K562 (cell line): ENCODE measurements around the gene RO60. TPM values are rescaled to one million over a fixed set of nuclear protein-coding genes. Genes with fewer than 3 reads are reported as not detected.
A peak's percentile ranks its signal among the peaks of the same experiment; 100 is the strongest.

Experiments
- CBX8 ChIP-seq: fragments of 200-600 bp; sonication (generic); IDR thresholded peaks from 2 replicates; pipeline ENCODE4 v1.6.1; 2012; ENCODE audit warnings: borderline replicate concordance, mixed run types, low read depth, mild to moderate bottlenecking, moderate library complexity, mixed read lengths, low read length, control low read depth, inconsistent platforms; ENCODE audit not compliant: poor library complexity, severe bottlenecking; ENCODE audit errors: extremely low read depth
- CHD2 ChIP-seq: IDR thresholded peaks from 2 replicates; pipeline ENCODE4 v1.6.1; 2011; ENCODE audit warnings: low read depth, low read length
- FOXM1 ChIP-seq, 2 experiments: fragments of 450-650 bp in 1 of 2; sonication (generic) in 1 of 2; formaldehyde crosslinking in 1 of 2; IDR thresholded peaks; 2 replicates each; pipeline versions ENCODE4 v1.6.1 to v1.9.0; 2017 to 2022; ENCODE audit warnings: low read depth in 2 of 2, mild to moderate bottlenecking in 2 of 2, missing genetic modification reagents in 1 of 2, moderate library complexity in 1 of 2
- NR3C1 ChIP-seq: sonication (generic); formaldehyde crosslinking; IDR thresholded peaks from 2 replicates; pipeline ENCODE4 v1.8.1; 2022; ENCODE audit warnings: missing genetic modification reagents
- PHF21A ChIP-seq: fragments of 450-650 bp; IDR thresholded peaks from 2 replicates; pipeline ENCODE4 v1.6.1; 2017; ENCODE audit warnings: low read depth, borderline replicate concordance
- POLR3A ChIP-seq: IDR thresholded peaks from 2 replicates; pipeline ENCODE4 v1.6.1; 2011; ENCODE audit warnings: borderline replicate concordance, mild to moderate bottlenecking, moderate library complexity; ENCODE audit not compliant: insufficient read length, insufficient read depth; ENCODE audit errors: extremely low read depth
- RBM17 ChIP-seq: fragments of 200-400 bp; formaldehyde crosslinking; IDR thresholded peaks from 2 replicates; pipeline ENCODE4 v1.6.1; 2017; ENCODE audit warnings: low read depth, mild to moderate bottlenecking, low read length, borderline replicate concordance
- ZFX ChIP-seq: sonication (generic); formaldehyde crosslinking; IDR thresholded peaks from 2 replicates; pipeline ENCODE4 v1.8.0; 2022; ENCODE audit warnings: mild to moderate bottlenecking, missing genetic modification reagents, moderate library complexity
- ZNF253 ChIP-seq: fragments of 250-450 bp; sonication (Bioruptor Pico); conservative IDR thresholded peaks from 2 replicates; pipeline ENCODE4 v1.6.1; 2021; ENCODE audit warnings: mild to moderate bottlenecking
- ZNF263 ChIP-seq: sonication (generic); formaldehyde crosslinking; IDR thresholded peaks from 2 replicates; pipeline ENCODE4 v1.8.0; 2022; ENCODE audit warnings: mild to moderate bottlenecking, missing genetic modification reagents, borderline replicate concordance
- polyA plus RNA-seq, 8 experiments: library from polyadenylated mRNA; depleted of rRNA in 4 of 8; stranded (reverse) in 5 of 8; unstranded in 3 of 8; fragments of >200 nt; fragmentation: Nextera tagmentation in 2 of 8; fragmentation: Illumina TruSeq in 1 of 8; extraction: Ambion mirVana in 2 of 8; extraction: Trizol in 1 of 8; gene quantifications; 2 replicates each; pipeline versions ENCODE4 v1.2.1 to v1.2.3, GENCODE V29; 2011 to 2014; ENCODE audit warnings: inconsistent platforms in 1 of 8, missing spikeins in 1 of 8
- total RNA-seq, 7 experiments: library from RNA; depleted of rRNA in 6 of 7; stranded (reverse); fragments of >200 nt in 6 of 7; fragmentation: Illumina TruSeq in 2 of 7; extraction: Trizol in 2 of 7; gene quantifications; 2 replicates each; pipeline versions ENCODE4 v1.2.1 to v1.2.3, GENCODE V29; 2011 to 2021; ENCODE audit warnings: low replicate concordance in 1 of 7
- TF ChIP-seq, protein P1 (sequence below), 2 experiments: fragments of 450-650 bp in 1 of 2; sonication (generic) in 1 of 2; formaldehyde crosslinking in 1 of 2; IDR thresholded peaks; 2 replicates each; pipeline versions ENCODE4 v1.7.1 to v1.9.0; 2016 to 2022; ENCODE audit warnings: inconsistent platforms in 1 of 2, mild to moderate bottlenecking in 1 of 2, missing genetic modification reagents in 1 of 2
- TF ChIP-seq, protein P2 (sequence below): fragments of 250-450 bp; sonication (Bioruptor Pico); IDR thresholded peaks from 2 replicates; pipeline ENCODE4 v1.8.0; 2021; ENCODE audit warnings: borderline replicate concordance, mild to moderate bottlenecking, moderate library complexity; ENCODE audit not compliant: poor library complexity, severe bottlenecking
- TF ChIP-seq, protein P3 (sequence below): sonication (generic); formaldehyde crosslinking; IDR thresholded peaks from 2 replicates; pipeline ENCODE4 v1.8.1; 2023; ENCODE audit warnings: mild to moderate bottlenecking, missing genetic modification reagents

Gene RO60
- total and polyA plus RNA-seq, 9 of the 15 experiments (the other 6 are each of a cell fraction or from before 2014, with no cell fraction given): 24.9 to 187 (median 101) TPM

DNA sequence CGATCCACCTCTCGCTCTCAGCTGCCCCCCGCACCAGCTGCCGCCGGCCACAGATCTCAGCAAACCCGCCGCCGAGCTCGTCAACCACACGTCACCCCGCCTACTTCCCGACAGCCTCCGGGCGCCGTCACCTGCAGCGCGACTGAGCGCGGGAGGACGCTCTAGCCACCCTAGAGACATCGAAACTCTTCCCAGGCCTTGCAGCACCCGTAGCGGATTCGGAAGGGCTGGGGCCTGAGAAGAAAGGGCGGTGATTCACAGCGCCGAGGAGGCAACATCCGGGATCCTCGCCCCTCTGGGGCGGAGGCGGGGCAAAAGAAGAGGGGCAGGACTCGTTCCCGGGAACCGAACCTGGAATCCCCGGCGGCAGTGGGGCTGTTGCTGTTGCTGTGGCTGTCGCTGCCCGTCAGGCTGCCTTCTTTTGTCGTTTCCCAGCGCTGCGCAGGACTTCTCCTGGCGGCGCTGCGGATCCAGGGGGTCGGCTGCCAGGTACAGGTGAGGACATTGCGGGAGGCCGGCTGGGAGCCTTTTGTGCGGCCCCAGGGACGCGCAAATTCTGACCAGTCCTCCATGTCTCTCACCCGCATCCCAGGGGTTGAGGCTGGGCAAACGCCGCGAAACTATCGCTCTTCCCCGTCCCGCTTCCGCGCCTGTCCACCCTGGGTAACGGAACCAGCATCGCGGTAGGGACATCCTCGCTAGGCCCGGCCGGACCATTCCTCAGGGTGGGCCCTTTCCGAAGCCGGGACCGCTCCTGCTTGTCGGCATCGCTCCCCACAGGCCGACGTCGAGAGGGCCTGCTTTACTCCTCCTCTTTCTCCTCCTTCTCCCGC lies at the start of gene RO60, which contains the start of gene UCHL5 (continued):
- TF ChIP-seq, protein P1, sequence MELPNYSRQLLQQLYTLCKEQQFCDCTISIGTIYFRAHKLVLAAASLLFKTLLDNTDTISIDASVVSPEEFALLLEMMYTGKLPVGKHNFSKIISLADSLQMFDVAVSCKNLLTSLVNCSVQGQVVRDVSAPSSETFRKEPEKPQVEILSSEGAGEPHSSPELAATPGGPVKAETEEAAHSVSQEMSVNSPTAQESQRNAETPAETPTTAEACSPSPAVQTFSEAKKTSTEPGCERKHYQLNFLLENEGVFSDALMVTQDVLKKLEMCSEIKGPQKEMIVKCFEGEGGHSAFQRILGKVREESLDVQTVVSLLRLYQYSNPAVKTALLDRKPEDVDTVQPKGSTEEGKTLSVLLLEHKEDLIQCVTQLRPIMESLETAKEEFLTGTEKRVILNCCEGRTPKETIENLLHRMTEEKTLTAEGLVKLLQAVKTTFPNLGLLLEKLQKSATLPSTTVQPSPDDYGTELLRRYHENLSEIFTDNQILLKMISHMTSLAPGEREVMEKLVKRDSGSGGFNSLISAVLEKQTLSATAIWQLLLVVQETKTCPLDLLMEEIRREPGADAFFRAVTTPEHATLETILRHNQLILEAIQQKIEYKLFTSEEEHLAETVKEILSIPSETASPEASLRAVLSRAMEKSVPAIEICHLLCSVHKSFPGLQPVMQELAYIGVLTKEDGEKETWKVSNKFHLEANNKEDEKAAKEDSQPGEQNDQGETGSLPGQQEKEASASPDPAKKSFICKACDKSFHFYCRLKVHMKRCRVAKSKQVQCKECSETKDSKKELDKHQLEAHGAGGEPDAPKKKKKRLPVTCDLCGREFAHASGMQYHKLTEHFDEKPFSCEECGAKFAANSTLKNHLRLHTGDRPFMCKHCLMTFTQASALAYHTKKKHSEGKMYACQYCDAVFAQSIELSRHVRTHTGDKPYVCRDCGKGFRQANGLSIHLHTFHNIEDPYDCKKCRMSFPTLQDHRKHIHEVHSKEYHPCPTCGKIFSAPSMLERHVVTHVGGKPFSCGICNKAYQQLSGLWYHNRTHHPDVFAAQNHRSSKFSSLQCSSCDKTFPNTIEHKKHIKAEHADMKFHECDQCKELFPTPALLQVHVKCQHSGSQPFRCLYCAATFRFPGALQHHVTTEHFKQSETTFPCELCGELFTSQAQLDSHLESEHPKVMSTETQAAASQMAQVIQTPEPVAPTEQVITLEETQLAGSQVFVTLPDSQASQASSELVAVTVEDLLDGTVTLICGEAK (IDR thresholded peaks at IDR 0.05): peak; percentile 73
- TF ChIP-seq, protein P1 (CRISPR knock-in tag; IDR thresholded peaks at IDR 0.05): no peak
- TF ChIP-seq, protein P2, sequence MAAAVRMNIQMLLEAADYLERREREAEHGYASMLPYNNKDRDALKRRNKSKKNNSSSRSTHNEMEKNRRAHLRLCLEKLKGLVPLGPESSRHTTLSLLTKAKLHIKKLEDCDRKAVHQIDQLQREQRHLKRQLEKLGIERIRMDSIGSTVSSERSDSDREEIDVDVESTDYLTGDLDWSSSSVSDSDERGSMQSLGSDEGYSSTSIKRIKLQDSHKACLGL (CRISPR knock-in tag): no peak
- TF ChIP-seq, protein P3, sequence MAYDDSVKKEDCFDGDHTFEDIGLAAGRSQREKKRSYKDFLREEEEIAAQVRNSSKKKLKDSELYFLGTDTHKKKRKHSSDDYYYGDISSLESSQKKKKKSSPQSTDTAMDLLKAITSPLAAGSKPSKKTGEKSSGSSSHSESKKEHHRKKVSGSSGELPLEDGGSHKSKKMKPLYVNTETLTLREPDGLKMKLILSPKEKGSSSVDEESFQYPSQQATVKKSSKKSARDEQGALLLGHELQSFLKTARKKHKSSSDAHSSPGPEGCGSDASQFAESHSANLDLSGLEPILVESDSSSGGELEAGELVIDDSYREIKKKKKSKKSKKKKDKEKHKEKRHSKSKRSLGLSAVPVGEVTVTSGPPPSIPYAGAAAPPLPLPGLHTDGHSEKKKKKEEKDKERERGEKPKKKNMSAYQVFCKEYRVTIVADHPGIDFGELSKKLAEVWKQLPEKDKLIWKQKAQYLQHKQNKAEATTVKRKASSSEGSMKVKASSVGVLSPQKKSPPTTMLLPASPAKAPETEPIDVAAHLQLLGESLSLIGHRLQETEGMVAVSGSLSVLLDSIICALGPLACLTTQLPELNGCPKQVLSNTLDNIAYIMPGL: peak; percentile 52; the same call in 1 of the 2 replicates
- TF ChIP-seq POLR3A: no peak
- no peak for TF ChIP-seq CBX8
- peak; percentile 68 for TF ChIP-seq FOXM1 (IDR thresholded peaks at IDR 0.05; ENCODE audit: low read depth)
- no peak; the same call in 1 of the 2 replicates for TF ChIP-seq FOXM1 (CRISPR knock-in tag; IDR thresholded peaks at IDR 0.05; ENCODE audit: low read depth)
- peak; percentile 10; the same call in 1 of the 2 replicates for TF ChIP-seq CHD2
- peak; percentile 91; the same call in 1 of the 2 replicates for TF ChIP-seq PHF21A
- TF ChIP-seq ZNF263 (CRISPR knock-in tag): peak; percentile 17; the same call in 1 of the 2 replicates
- no peak for TF ChIP-seq RBM17
- TF ChIP-seq NR3C1: peak; percentile 71; the same call in 1 of the 2 replicates
- no peak for TF ChIP-seq ZNF253 (CRISPR knock-in tag)
- peak; percentile 94 for TF ChIP-seq ZFX (CRISPR knock-in tag)
- TF ChIP-seq, all 486 proteins: peak for 240
